T-cell (primary cell): ENCODE results near the gene MEF2B. TPM values are rescaled to one million over a fixed set of nuclear protein-coding genes. Genes with fewer than 3 reads are reported as not detected.

Experiments
- ATAC-seq, 4 experiments: fragments of 200-7000 bp in 3 of 4; fragments of 150-1000 bp in 1 of 4; cut with Tn5 transposase; replicated peaks in 1 of 4; 1 replicate in 3 of 4; 2 replicates in 1 of 4; pipeline ENCODE4 v1.10.0; 2021; ENCODE audit warnings: moderate library complexity in 3 of 4, mild to moderate bottlenecking in 2 of 4, moderate number of reproducible peaks in 1 of 4
- CTCF ChIA-PET, 2 donors: fragments of 300-600 bp; sonication (Branson Sonifier 250); formaldehyde crosslinking; loops; one replicate each; lab custom pipeline; 2022; ENCODE audit warnings: antibody characterized with exemption in 2 of 2; lab: Charles Lee
- POLR2A ChIA-PET, 2 donors: fragments of 300-600 bp; sonication (Branson Sonifier 250); formaldehyde crosslinking; loops; one replicate each; lab custom pipeline; 2022; ENCODE audit warnings: antibody characterized with exemption in 2 of 2; lab: Charles Lee
- DNase-seq, 35 experiments: peaks; one replicate each; pipeline versions ENCODE4 v3.0.0 to v3.0.0-alpha.2; 2013 to 2023
- H3K27ac ChIP-seq: one replicate; pipeline ENCODE4 v1.5.1; 2013; ENCODE audit warnings: low read length
- H3K27me3 ChIP-seq, 2 experiments: replicated peaks in 1 of 2; 1 replicate in 1 of 2; 2 replicates in 1 of 2; pipeline versions ENCODE4 v1.6.1 to v1.7.0; 2013; ENCODE audit warnings: low read length in 1 of 2, mixed read lengths in 1 of 2; ENCODE audit not compliant: control insufficient read depth in 2 of 2, insufficient read depth in 2 of 2; ENCODE audit errors: extremely low read depth in 1 of 2
- H3K36me3 ChIP-seq, 2 donors: 1 replicate in 1 of 2; 2 replicates in 1 of 2; pipeline versions ENCODE4 v1.6.1 to v1.7.0; 2013; ENCODE audit warnings: low read length in 1 of 2; ENCODE audit not compliant: control insufficient read depth in 2 of 2, insufficient read depth in 1 of 2; ENCODE audit errors: extremely low read depth in 1 of 2
- H3K4me1 ChIP-seq, 2 experiments: 1 replicate in 1 of 2; 2 replicates in 1 of 2; pipeline versions ENCODE4 v1.6.1 to v1.7.0; 2013; ENCODE audit warnings: low read length in 2 of 2, mixed read lengths in 1 of 2; ENCODE audit not compliant: insufficient read depth in 2 of 2, control insufficient read depth in 1 of 2; ENCODE audit errors: extremely low read depth in 1 of 2
- H3K4me3 ChIP-seq, 2 donors: 1 replicate in 1 of 2; 2 replicates in 1 of 2; pipeline versions ENCODE4 v1.5.1 to v1.7.0; 2013; ENCODE audit warnings: mild to moderate bottlenecking in 2 of 2, low read length in 1 of 2, moderate library complexity in 1 of 2; ENCODE audit not compliant: control insufficient read depth in 1 of 2; ENCODE audit errors: extremely low read depth in 1 of 2
- H3K9me3 ChIP-seq: 2 replicates; pipeline ENCODE4 v1.7.0; 2013
- H3K27ac Mint-ChIP-seq, 2 donors: one replicate each; pipeline ENCODE4 v1.8.0; 2020 to 2021; ENCODE audit warnings: mild to moderate bottlenecking in 2 of 2, mixed read lengths in 2 of 2
- H3K27me3 Mint-ChIP-seq, 2 donors: one replicate each; pipeline ENCODE4 v1.8.0; 2021 to 2022; ENCODE audit warnings: mixed read lengths in 2 of 2
- H3K36me3 Mint-ChIP-seq: one replicate; pipeline ENCODE4 v1.8.0; 2021; ENCODE audit warnings: mixed read lengths
- H3K4me1 Mint-ChIP-seq, 3 donors: one replicate each; pipeline ENCODE4 v1.8.0; 2020 to 2022; ENCODE audit warnings: mixed read lengths in 3 of 3, mild to moderate bottlenecking in 1 of 3
- H3K4me3 Mint-ChIP-seq, 3 donors: one replicate each; pipeline ENCODE4 v1.8.0; 2020 to 2022; ENCODE audit warnings: mild to moderate bottlenecking in 3 of 3, mixed read lengths in 3 of 3, moderate library complexity in 3 of 3
- H3K9me3 Mint-ChIP-seq, 3 donors: one replicate each; pipeline ENCODE4 v1.8.0; 2020 to 2022; ENCODE audit warnings: mixed read lengths in 3 of 3
- WGBS: methylation state at CpG from one replicate; pipeline ENCODE4 v1.1.5; 2013; ENCODE audit warnings: missing lambda C conversion rate; ENCODE audit not compliant: insufficient coverage; 5-methylcytosine and 5-hydroxymethylcytosine counted together
- total RNA-seq, 35 experiments: library from RNA in 6 of 35; stranded (reverse) in 6 of 35; fragments of 120-200 nt in 1 of 35; gene quantifications; one replicate each; pipeline versions ENCODE4 v1.2.1 to v1.2.4 and lab custom pipeline; 2013 to 2026

The MEF2B gene
- total RNA-seq, 5 donors from 2014 or later (not counting 1 experiment from before 2014, with no cell fraction given): 3.3 to 6.4 (median 6.0) TPM

DNA sequence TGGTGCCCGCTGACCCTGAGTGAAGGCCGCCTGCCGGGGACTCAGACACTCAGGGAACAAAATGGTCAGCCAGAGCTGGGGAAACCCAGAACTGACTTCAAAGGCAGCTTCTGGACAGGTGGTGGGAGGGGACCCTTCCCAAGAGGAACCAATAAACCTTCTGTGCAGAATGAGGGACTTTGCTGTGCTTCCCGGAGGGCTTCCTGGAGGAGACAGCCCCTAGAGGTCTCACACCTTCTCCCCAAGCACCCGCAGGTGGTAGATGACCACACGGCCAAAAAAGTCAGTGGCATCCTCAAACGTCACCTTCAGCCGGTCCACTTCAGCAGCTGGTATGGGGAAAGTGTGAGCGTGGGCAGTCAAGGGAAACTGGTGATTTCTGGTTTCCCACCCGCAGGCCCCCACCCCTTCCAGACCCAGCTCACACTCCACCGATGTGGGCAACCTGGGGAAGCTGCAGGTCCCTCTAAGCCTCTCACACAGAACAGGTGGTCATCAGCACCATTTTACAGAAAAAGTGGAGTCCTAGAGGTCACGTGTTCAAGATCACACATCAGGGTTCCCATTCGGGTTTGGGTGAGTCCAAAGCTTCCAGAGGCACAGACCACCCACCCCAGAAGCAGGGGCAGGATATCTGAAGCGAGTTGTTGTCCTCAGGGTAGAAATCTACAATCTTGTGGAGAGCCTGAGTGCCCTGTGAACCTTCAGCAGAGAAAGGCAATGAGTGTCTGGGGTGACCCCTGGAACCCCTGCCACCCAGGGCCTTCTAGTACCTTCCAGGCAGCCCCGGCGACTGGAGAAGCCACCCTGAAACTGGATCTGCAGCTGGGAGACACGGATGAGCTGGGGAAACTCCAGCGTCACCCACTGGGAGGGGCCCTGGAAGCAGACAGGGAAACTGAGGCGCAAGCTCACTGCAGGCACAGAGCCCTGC lies 31.9 kb upstream of the MEF2B start:
- peaks cover 0 to 6% of the 10 kb centered on the region in 2 experiments for H3K27me3 ChIP-seq
- H3K36me3 ChIP-seq: peaks cover 9 to 27% of the 10 kb centered on the region in 2 donors
- Mint-ChIP-seq H3K27me3 (no peaks in the 10 kb centered on the region), H3K4me3 (peak overlapping the region; percentile 90 to 91 (median 90)), H3K4me1 (peaks cover 21 to 36% (median 24%) of the 10 kb centered on the region in 3 donors), H3K27ac (peak overlapping the region; percentile 90 to 92), H3K9me3 (no peaks in the 10 kb centered on the region), H3K36me3 (peaks cover 9% of the 10 kb centered on the region)
- ChIA-PET POLR2A (interaction anchor here (0.5 to 1.0 kb wide), 2 partner anchors 9 to 730 kb away, joined by 3 to 6 read pairs; no protein-coding TSS in a partner anchor), CTCF (interaction anchor here in 1 of 2 donors (0.6 to 1.0 kb wide), 2 partner anchors 10 to 759 kb away, joined by 3 to 4 read pairs; partner anchors contain the start of genes BORCS8 and RFXANK)
- DNase-seq (no peak), ATAC-seq (no peak)
- H3K9me3 ChIP-seq: no peaks in the 10 kb centered on the region
- WGBS: 83% methylated on average over 9 of the region's 19 CpGs
- peak overlapping the region; percentile 71 for H3K27ac ChIP-seq
- peak overlapping the region; percentile 79 to 83 for H3K4me3 ChIP-seq
- H3K4me1 ChIP-seq: peaks cover 3 to 44% of the 10 kb centered on the region in 2 experiments

- ChIA-PET CTCF (no interaction called here), POLR2A (no interaction called here)
- H3K27ac Mint-ChIP-seq: peak overlapping the region; percentile 55 to 66
- no peaks in the 10 kb centered on the region for H3K27me3 Mint-ChIP-seq
- peak overlapping the region; percentile 96 to 98 (median 96) for H3K4me3 Mint-ChIP-seq
- H3K36me3 Mint-ChIP-seq: peaks cover 17% of the 10 kb centered on the region
- no peaks in the 10 kb centered on the region for H3K9me3 Mint-ChIP-seq
- no peaks in the 10 kb centered on the region for H3K9me3 ChIP-seq
- ATAC-seq (no peak), DNase-seq (no peak)
- peaks cover 8 to 23% of the 10 kb centered on the region in 2 donors for H3K36me3 ChIP-seq
- peaks cover 48 to 58% (median 49%) of the 10 kb centered on the region in 3 donors for H3K4me1 Mint-ChIP-seq
- H3K27ac ChIP-seq: no peak overlapping the region
- H3K4me3 ChIP-seq: no peak overlapping the region
- H3K4me1 ChIP-seq: peaks cover 9 to 49% of the 10 kb centered on the region in 2 experiments
- no peaks in the 10 kb centered on the region for H3K27me3 ChIP-seq
- WGBS: 92% methylated on average over 2 of the region's 5 CpGs
Measured at GRCh38 chr19:19193926-19194325, 23.9 kb upstream of the MEF2B start.

GRCh38 chr19:19192910-19193423 lies 22.9 kb upstream of the MEF2B start:
- H3K4me1 Mint-ChIP-seq: peaks cover 54 to 62% (median 54%) of the 10 kb centered on the region in 3 donors
- Histone ChIP-seq H3K36me3 (peaks cover 4 to 15% of the 10 kb centered on the region in 2 donors), H3K27ac (peak overlapping the region; percentile 72), H3K9me3 (no peaks in the 10 kb centered on the region), H3K27me3 (no peaks in the 10 kb centered on the region), H3K4me1 (peaks cover 9 to 52% of the 10 kb centered on the region in 2 experiments), H3K4me3 (peak overlapping the region; percentile 88 to 95)
- ATAC-seq (peak in 1 of 4 experiments; percentile 3), DNase-seq (peak in 2 of 35 experiments; percentile 7 to 42)
- no peaks in the 10 kb centered on the region for H3K27me3 Mint-ChIP-seq
- ChIA-PET POLR2A (interaction anchor here in 1 of 2 donors (0.7 to 0.9 kb wide), 2 partner anchors 10 to 11 kb away, joined by 3 read pairs; partner anchors contain the start of gene NR2C2AP), CTCF (interaction anchor here in 1 of 2 donors (0.6 to 1.0 kb wide), 3 partner anchors 10 to 1640 kb away, joined by 5 to 6 read pairs (median 5); partner anchors contain the start of gene NR2C2AP)
- H3K27ac Mint-ChIP-seq: peak overlapping the region; percentile 99
- H3K4me3 Mint-ChIP-seq: peak overlapping the region; percentile 96 to 98 (median 96)
- H3K9me3 Mint-ChIP-seq: no peaks in the 10 kb centered on the region
- H3K36me3 Mint-ChIP-seq: peaks cover 9% of the 10 kb centered on the region
- under 1% methylated on average over 15 of the region's 22 CpGs for WGBS

DNA sequence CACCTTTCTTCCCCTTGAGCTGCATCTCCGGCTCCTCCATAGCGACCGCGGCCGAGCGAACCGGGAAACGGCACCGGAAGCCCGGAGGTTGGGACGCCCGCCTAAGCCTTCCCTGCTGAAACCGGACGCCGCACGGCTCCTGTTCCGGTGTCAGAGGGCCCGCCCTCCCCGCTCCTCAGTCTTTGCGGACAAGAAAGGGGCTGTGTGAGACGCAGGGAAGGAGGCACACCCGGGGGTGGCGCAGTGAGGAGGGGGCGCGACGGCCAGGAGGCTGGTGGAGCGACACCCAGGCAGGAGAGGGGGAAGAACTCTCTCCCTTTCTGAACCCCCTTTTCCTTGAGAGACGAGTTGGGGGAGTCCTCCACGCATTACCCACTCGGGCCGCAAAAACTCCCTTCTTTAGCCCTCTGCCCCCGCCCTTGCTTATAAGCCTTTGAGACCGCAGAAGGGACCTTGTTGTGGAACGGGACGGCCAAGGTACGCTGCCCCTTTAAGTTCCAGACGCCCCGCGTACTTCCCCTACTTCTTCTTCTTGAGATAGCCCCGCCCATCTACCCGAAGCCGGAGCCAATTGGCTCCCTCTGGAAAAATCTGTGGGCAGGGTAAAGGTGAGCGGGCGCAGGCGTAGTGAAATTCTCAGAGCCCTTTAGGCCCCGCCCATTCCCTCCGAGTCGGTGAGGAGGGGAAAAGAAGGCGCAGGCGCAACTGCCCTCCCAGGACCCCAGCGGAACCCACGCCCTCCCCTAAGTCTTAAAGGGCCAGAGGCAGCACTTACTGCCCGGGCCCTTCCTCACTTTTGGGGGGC lies 22.2 kb upstream of the MEF2B start, which contains the start of the genes BORCS8 and RFXANK:
Gene BORCS8, minus strand, starts transcription at position 75 of the 805 bp plus-strand sequence. Its CDS starts 35 bp downstream, at position 40.
Gene RFXANK, plus strand, starts transcription at position 181 of the 805 bp plus-strand sequence. CDS start 1,689 bp downstream, outside the sequence.
- no peaks in the 10 kb centered on the region for H3K9me3 Mint-ChIP-seq
- CTCF ChIA-PET: interaction anchor here (0.6 to 1.2 kb wide), 4 partner anchors 10 to 1226 kb away, joined by 3 to 6 read pairs (median 4); partner anchors contain the start of gene NR2C2AP (in 1 of the 2)
- Histone ChIP-seq H3K36me3 (peaks cover 4 to 10% of the 10 kb centered on the region in 2 donors), H3K9me3 (no peaks in the 10 kb centered on the region), H3K4me1 (peaks cover 9 to 52% of the 10 kb centered on the region in 2 experiments), H3K27ac (peak within 1 kb of the TSS; percentile 99), H3K27me3 (no peaks in the 10 kb centered on the region), H3K4me3 (peak within 1 kb of the TSS; percentile 95 to 97)
- peak within 1 kb of the TSS; percentile 96 to 98 (median 96) for H3K4me3 Mint-ChIP-seq
- H3K4me1 Mint-ChIP-seq: peaks cover 54 to 61% (median 54%) of the 10 kb centered on the region in 3 donors
- peak; percentile 91 to 100 (median 98) for DNase-seq
- H3K27me3 Mint-ChIP-seq: no peaks in the 10 kb centered on the region
- H3K36me3 Mint-ChIP-seq: peaks cover 8% of the 10 kb centered on the region
- peak within 1 kb of the TSS; percentile 99 for H3K27ac Mint-ChIP-seq
- peak; percentile 89 to 92 (median 91) for ATAC-seq
- POLR2A ChIA-PET: interaction anchor here in 1 of 2 donors (0.7 to 0.9 kb wide), 2 partner anchors 10 to 11 kb away, joined by 3 read pairs; partner anchors contain the start of gene NR2C2AP
- 0% methylated on average over 24 of the region's 53 CpGs for WGBS

DNA sequence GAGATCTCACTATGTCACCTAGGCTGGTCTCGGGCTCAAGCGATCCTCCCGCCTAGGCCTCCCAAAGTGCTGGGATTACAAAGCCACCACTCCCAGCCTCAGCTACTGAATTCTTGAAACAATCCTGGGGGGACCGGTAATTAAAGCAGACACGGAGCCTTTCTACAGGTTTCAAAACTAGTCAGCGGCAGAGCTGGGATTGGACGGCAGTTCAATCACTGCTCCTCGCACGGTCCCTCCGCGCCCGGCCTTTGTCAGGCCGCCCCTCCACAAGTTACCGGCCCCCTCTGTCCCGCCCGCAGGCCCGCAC lies 21.7 kb upstream of the MEF2B start:
- peak overlapping the region; percentile 99 for H3K27ac Mint-ChIP-seq
- Histone ChIP-seq H3K36me3 (peaks cover 0 to 8% of the 10 kb centered on the region in 2 donors), H3K9me3 (no peaks in the 10 kb centered on the region), H3K27me3 (no peaks in the 10 kb centered on the region), H3K27ac (peak overlapping the region; percentile 99), H3K4me1 (peaks cover 9 to 52% of the 10 kb centered on the region in 2 experiments), H3K4me3 (peak overlapping the region; percentile 95 to 97)
- no peaks in the 10 kb centered on the region for H3K27me3 Mint-ChIP-seq
- 1% methylated on average over 17 of the region's 17 CpGs for WGBS
- H3K4me3 Mint-ChIP-seq: peak overlapping the region; percentile 96 to 98 (median 96)
- ChIA-PET CTCF (interaction anchor here (0.6 to 1.2 kb wide), 2 partner anchors 11 to 127 kb away, joined by 3 to 4 read pairs; no protein-coding TSS in a partner anchor), POLR2A (no interaction called here)
- DNase-seq (peak in 1 of 35 experiments; percentile 4), ATAC-seq (no peak)
- no peaks in the 10 kb centered on the region for H3K9me3 Mint-ChIP-seq
- peaks cover 54 to 64% (median 54%) of the 10 kb centered on the region in 3 donors for H3K4me1 Mint-ChIP-seq
- H3K36me3 Mint-ChIP-seq: peaks cover 11% of the 10 kb centered on the region
